Thyroid gland (tissue), 4 donors: ENCODE results near the gene C11orf98.
"Not testable (repeated sequence)": the region's sequence is repeated elsewhere in the genome, so short reads cannot be mapped to it uniquely, and the experiment has no call there.

Experiments
- POLR2A ChIP-seq, 2 donors: fragments of 450-650 bp; IDR thresholded peaks; one replicate each; pipeline ENCODE4 v1.6.1; 2017; ENCODE audit warnings: antibody characterized with exemption in 2 of 2, mild to moderate bottlenecking in 2 of 2, moderate library complexity in 1 of 2
- TF ChIP-seq, protein P1 (sequence below), 6 experiments: fragments of 200-600 bp in 3 of 6; fragments of 450-650 bp in 3 of 6; sonication (generic) in 3 of 6; IDR thresholded peaks; one replicate each; pipeline ENCODE4 v1.5.1; 2016 to 2019; ENCODE audit warnings: antibody characterized with exemption in 6 of 6, mild to moderate bottlenecking in 2 of 6, inconsistent platforms in 1 of 6, moderate library complexity in 1 of 6

DNA sequence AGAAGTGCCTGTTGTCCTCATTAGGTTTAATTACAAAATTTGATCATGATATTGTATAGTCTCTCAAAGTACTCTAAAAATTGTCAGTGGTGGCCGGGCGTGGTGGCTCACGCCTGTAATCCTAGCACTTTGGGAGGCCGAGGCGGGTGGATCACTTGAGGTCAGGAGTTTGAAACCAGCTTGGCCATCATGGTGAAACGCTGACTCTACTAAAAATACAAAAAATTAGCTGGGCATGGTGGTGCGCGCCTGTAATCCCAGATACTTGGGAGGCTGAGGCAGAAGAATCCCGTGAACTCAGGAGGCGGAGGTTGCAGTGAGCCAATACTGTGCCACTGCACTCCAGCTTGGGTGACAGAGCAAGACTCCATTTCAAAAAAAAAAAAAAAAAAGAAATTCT is 10.4 kb upstream of the C11orf98 start:
- TF ChIP-seq, protein P1, sequence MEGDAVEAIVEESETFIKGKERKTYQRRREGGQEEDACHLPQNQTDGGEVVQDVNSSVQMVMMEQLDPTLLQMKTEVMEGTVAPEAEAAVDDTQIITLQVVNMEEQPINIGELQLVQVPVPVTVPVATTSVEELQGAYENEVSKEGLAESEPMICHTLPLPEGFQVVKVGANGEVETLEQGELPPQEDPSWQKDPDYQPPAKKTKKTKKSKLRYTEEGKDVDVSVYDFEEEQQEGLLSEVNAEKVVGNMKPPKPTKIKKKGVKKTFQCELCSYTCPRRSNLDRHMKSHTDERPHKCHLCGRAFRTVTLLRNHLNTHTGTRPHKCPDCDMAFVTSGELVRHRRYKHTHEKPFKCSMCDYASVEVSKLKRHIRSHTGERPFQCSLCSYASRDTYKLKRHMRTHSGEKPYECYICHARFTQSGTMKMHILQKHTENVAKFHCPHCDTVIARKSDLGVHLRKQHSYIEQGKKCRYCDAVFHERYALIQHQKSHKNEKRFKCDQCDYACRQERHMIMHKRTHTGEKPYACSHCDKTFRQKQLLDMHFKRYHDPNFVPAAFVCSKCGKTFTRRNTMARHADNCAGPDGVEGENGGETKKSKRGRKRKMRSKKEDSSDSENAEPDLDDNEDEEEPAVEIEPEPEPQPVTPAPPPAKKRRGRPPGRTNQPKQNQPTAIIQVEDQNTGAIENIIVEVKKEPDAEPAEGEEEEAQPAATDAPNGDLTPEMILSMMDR (IDR thresholded peaks at IDR 0.05): not testable (repeated sequence)
- TF ChIP-seq POLR2A (IDR thresholded peaks at IDR 0.05): not testable (repeated sequence)
